RPMI8226 (cell line): ENCODE data around the gene CLIC3.

Experiments
- DNase-seq: peaks from one replicate; pipeline ENCODE4 v3.0.0-alpha.2; 2015

CLIC3 gene

GRCh38 chr9:136949817-136950655 is 46.3 kb downstream of the CLIC3 start:
- peak; percentile 99 for DNase-seq

- DNase-seq: peak; percentile 33
These were observed 47.0 kb downstream of the CLIC3 start for GRCh38 chr9:136949239-136949816.

DNA sequence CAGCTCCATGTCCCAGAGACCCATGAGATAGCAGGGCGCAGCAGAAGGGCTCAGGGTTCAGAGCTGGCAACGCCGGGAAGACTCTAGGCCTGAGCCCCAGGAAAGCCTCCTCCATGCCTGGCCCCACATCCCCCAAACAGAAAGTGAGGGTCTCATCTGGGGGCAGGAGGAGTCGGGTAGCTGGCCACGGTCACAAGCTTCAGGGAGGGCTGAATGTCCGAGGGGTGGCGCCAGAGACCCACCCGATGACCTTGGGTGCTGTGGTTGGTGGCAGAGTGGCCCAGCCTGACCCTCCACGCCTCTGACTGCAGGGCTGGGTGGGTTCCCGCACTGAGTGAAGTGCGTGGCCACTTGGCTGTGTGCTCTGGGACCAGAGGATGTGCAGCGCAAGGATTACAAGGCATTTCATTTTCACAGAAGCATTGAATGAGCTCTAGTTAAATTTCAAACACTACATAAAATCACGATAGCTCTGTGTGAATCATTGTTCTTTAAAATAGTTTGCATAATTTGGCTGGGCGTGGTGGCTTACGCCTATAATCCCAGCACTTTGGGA is 48.3 kb downstream of the CLIC3 start:
- peak; percentile 57 for DNase-seq

DNA sequence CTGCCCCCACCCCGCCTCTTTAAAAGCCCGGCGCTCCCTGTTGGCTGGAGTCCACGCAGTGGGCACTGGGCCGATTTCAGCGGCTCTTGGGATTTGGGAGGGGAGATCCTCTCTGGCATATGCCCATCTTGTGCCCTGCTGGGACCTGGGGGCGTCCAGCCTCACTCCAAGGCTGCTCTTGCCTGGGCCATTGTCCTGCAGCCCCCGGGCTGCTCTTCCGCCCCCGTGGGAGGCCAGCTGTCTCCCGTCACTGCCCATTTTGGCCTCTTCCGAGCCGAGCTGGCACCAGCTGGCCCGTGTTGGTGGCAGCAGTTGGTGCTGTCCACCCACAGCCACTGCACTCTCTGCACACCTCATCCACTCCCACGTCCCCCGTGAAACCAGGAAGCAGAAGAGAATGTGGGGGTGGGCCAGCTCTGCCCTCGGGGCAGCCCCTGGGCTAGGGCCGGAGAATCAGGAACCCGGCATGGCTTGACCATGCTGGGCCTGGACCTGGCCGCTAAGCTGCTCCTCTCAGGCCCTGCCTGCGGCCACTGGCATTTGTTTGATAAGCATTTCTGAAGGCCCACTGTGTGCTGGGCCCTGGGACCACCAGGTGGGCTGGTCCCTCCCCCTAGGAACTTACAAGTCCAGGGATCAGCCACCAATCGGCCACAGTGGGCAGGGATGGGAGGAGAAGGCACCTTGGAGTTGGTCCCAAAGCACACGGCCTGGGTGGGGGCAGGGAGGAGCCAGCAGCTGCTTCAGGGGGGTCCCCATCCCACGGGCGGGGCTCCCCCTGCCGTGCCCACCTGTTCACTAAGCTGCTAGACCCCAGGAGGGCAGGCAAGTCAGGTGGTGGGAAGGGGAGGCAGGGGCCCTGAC is 49.1 kb downstream of the CLIC3 start:
- DNase-seq: no peak

DNA sequence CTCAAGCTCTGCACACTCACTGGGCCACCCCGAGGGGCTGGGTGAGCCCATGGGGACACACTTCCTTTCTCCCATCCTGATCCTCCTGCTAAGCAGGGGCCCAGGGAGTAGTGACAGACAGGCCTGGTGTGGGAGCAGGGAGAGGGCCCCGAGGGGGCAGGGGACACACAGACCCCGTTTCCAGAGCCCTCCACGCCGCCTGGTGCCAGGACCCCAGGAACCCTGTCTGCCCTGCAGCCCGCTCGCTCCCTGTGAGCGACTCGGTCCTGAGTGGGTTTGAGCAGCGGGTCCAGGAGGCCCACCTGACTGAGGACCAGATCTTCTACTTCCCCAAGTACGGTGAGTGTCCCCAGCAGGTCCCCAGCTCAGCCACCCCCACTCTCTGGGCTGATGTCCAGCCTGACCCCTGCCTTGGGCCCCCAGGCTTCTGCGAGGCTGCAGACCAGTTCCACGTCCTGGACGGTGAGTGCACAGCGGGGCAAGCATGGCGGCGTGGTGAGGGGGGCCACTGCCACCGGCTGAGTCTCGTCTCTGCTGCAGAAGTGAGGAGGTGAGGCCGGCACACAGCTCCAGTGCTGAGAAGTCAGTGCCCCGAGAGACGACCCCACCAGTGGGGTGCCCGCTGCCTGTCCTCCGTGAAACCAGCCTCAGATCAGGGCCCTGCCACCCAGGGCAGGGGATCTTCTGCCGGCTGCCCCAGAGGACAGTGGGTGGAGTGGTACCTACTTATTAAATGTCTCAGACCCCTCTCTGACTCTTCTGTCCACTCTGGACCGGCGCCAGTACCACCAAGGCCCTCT is 49.9 kb downstream of the CLIC3 start:
- no peak for DNase-seq

- no peak for DNase-seq
These were observed 50.8 kb downstream of the CLIC3 start for GRCh38 chr9:136945333-136946227.
